CD4-positive, alpha-beta memory T cell (primary cell): Measurements from ENCODE around the gene KRTAP10-2. TPM values are rescaled to one million over a fixed set of nuclear protein-coding genes. Genes with fewer than 3 reads are reported as not detected.

ENCODE experiments used
- CTCF ChIA-PET: fragments of 350-600 bp; sonication (Branson Sonifier 250); formaldehyde crosslinking; loops from one replicate; lab custom pipeline; 2021; ENCODE audit warnings: inconsistent platforms; ENCODE audit not compliant: partially characterized antibody; lab: Charles Lee
- POLR2A ChIA-PET: fragments of 350-600 bp; sonication (Branson Sonifier 250); formaldehyde crosslinking; loops from one replicate; lab custom pipeline; 2021; ENCODE audit not compliant: partially characterized antibody; lab: Charles Lee
- DNase-seq, 5 donors: peaks; one replicate each; pipeline versions ENCODE4 v3.0.0 to v3.0.0-alpha.2; 2020 to 2022; ENCODE audit warnings: mixed read lengths in 1 of 5
- H3K27ac ChIP-seq: one replicate; pipeline ENCODE4 v1.7.0; 2013; ENCODE audit warnings: low read depth, low read length
- H3K27me3 ChIP-seq: 2 replicates; pipeline ENCODE4 v1.7.0; 2013; ENCODE audit warnings: mild to moderate bottlenecking, low read length, moderate library complexity; ENCODE audit not compliant: insufficient read depth
- H3K36me3 ChIP-seq: 2 replicates; pipeline ENCODE4 v1.7.0; 2013; ENCODE audit warnings: mild to moderate bottlenecking, low read length, moderate library complexity; ENCODE audit not compliant: insufficient read depth
- H3K4me1 ChIP-seq: 2 replicates; pipeline ENCODE4 v1.7.0; 2013; ENCODE audit warnings: mild to moderate bottlenecking, low read length, moderate library complexity; ENCODE audit not compliant: insufficient read depth
- H3K4me3 ChIP-seq, 2 donors: one replicate each; pipeline ENCODE4 v1.7.0; 2013; ENCODE audit warnings: low read length in 2 of 2, mild to moderate bottlenecking in 1 of 2
- H3K9me3 ChIP-seq, 2 donors: one replicate each; pipeline ENCODE4 v1.7.0; 2013; ENCODE audit warnings: low read length in 2 of 2, control low read depth in 1 of 2; ENCODE audit not compliant: control insufficient read depth in 1 of 2
- H3K27ac Mint-ChIP-seq, 7 donors: one replicate each; pipeline ENCODE4 v1.8.0; 2020 to 2021; ENCODE audit warnings: mixed read lengths in 7 of 7, mild to moderate bottlenecking in 6 of 7, inconsistent platforms in 3 of 7, moderate library complexity in 3 of 7
- H3K27me3 Mint-ChIP-seq, 2 donors: one replicate each; pipeline ENCODE4 v1.8.0; 2020 to 2021; ENCODE audit warnings: mixed read lengths in 2 of 2
- H3K36me3 Mint-ChIP-seq, 2 donors: one replicate each; pipeline ENCODE4 v1.8.0; 2020 to 2021; ENCODE audit warnings: mixed read lengths in 2 of 2, inconsistent platforms in 1 of 2, mild to moderate bottlenecking in 1 of 2
- H3K4me1 Mint-ChIP-seq, 4 donors: one replicate each; pipeline ENCODE4 v1.8.0; 2020 to 2021; ENCODE audit warnings: mixed read lengths in 4 of 4, mild to moderate bottlenecking in 1 of 4
- H3K4me3 Mint-ChIP-seq, 8 donors: one replicate each; pipeline ENCODE4 v1.8.0; 2020 to 2021; ENCODE audit warnings: mixed read lengths in 8 of 8, mild to moderate bottlenecking in 7 of 8, moderate library complexity in 6 of 8, inconsistent platforms in 3 of 8
- H3K9me3 Mint-ChIP-seq, 8 donors: one replicate each; pipeline ENCODE4 v1.8.0; 2020 to 2021; ENCODE audit warnings: mixed read lengths in 8 of 8, mild to moderate bottlenecking in 5 of 8, inconsistent platforms in 3 of 8, moderate library complexity in 1 of 8
- intact Hi-C: fragments of 100-400 bp; cut with micrococcal nuclease; formaldehyde crosslinking; loops from one replicate; pipeline ENCODE4 v1.15.1; 2023
- polyA plus RNA-seq, 2 donors: library from polyadenylated mRNA; unstranded; fragments of 300-500 nt; fragmentation: Illumina TruSeq; gene quantifications; one replicate each; pipeline ENCODE4 v1.2.3, GENCODE V29; 2021
- total RNA-seq, 2 experiments: library from RNA; stranded (reverse); gene quantifications; one replicate each; pipeline ENCODE4 v1.2.3, GENCODE V29; 2021

Gene KRTAP10-2
- total and polyA plus RNA-seq, 4 experiments from 2014 or later = not detected

- Mint-ChIP-seq H3K4me3 (no peak overlapping the region), H3K36me3 (no peaks in the 10 kb centered on the region), H3K27ac (no peak overlapping the region), H3K9me3 (no peaks in the 10 kb centered on the region), H3K4me1 (no peaks in the 10 kb centered on the region), H3K27me3 (no peaks in the 10 kb centered on the region)
- H3K9me3 ChIP-seq = no peaks in the 10 kb centered on the region
- no peak for DNase-seq
- H3K27me3 ChIP-seq = no peaks in the 10 kb centered on the region
- POLR2A ChIA-PET = interaction anchor here (0.7 kb wide), 1 partner anchor 24 kb away, joined by 3 read pairs; no protein-coding TSS in a partner anchor
- no peak overlapping the region for H3K4me3 ChIP-seq
- H3K4me1 ChIP-seq = no peaks in the 10 kb centered on the region
- CTCF ChIA-PET = no interaction called here
- H3K36me3 ChIP-seq = no peaks in the 10 kb centered on the region
- no peak overlapping the region for H3K27ac ChIP-seq
- intact Hi-C loops = no loop called here
Measured at GRCh38 chr21:44523567-44524413, 27.5 kb downstream of the KRTAP10-2 start.

- peaks cover 0 to 1% (median 0%) of the 10 kb centered on the region in 4 donors for H3K4me1 Mint-ChIP-seq
- no peaks in the 10 kb centered on the region for H3K36me3 Mint-ChIP-seq
- Histone ChIP-seq H3K27me3 (no peaks in the 10 kb centered on the region), H3K9me3 (no peaks in the 10 kb centered on the region), H3K4me1 (no peaks in the 10 kb centered on the region), H3K36me3 (no peaks in the 10 kb centered on the region), H3K4me3 (no peak overlapping the region), H3K27ac (no peak overlapping the region)
- CTCF ChIA-PET = no interaction called here
- H3K27me3 Mint-ChIP-seq = no peaks in the 10 kb centered on the region
- no peak for DNase-seq
- POLR2A ChIA-PET = no interaction called here
- no peak overlapping the region for H3K27ac Mint-ChIP-seq
- no peaks in the 10 kb centered on the region for H3K9me3 Mint-ChIP-seq
- no peak overlapping the region for H3K4me3 Mint-ChIP-seq
- intact Hi-C loops = no loop called here
Measured at GRCh38 chr21:44522753-44523204, 28.5 kb downstream of the KRTAP10-2 start.

GRCh38 chr21:44521928-44522752 lies 29.2 kb downstream of the KRTAP10-2 start:
- Mint-ChIP-seq H3K9me3 (no peaks in the 10 kb centered on the region), H3K4me1 (peaks cover 0 to 2% (median 0%) of the 10 kb centered on the region in 4 donors), H3K4me3 (no peak overlapping the region), H3K27me3 (no peaks in the 10 kb centered on the region), H3K36me3 (no peaks in the 10 kb centered on the region), H3K27ac (peak overlapping the region in 1 of 7 donors; percentile 18)
- Histone ChIP-seq H3K4me1 (no peaks in the 10 kb centered on the region), H3K27ac (no peak overlapping the region), H3K27me3 (no peaks in the 10 kb centered on the region), H3K36me3 (no peaks in the 10 kb centered on the region), H3K4me3 (no peak overlapping the region), H3K9me3 (no peaks in the 10 kb centered on the region)
- POLR2A ChIA-PET = no interaction called here
- intact Hi-C loops = no loop called here
- CTCF ChIA-PET = interaction anchor here (1.9 kb wide), 1 partner anchor 12 kb away, joined by 7 read pairs; no protein-coding TSS in a partner anchor
- DNase-seq = no peak

GRCh38 chr21:44521301-44521927 lies 29.9 kb downstream of the KRTAP10-2 start:
- Histone ChIP-seq H3K4me3 (no peak overlapping the region), H3K9me3 (no peaks in the 10 kb centered on the region), H3K4me1 (no peaks in the 10 kb centered on the region), H3K36me3 (no peaks in the 10 kb centered on the region), H3K27ac (no peak overlapping the region), H3K27me3 (no peaks in the 10 kb centered on the region)
- ChIA-PET CTCF (interaction anchor here (1.9 kb wide), 1 partner anchor 11 kb away, joined by 7 read pairs; no protein-coding TSS in a partner anchor), POLR2A (no interaction called here)
- peaks cover 0 to 2% (median 0%) of the 10 kb centered on the region in 4 donors for H3K4me1 Mint-ChIP-seq
- no peaks in the 10 kb centered on the region for H3K27me3 Mint-ChIP-seq
- no peak overlapping the region for H3K4me3 Mint-ChIP-seq
- no peaks in the 10 kb centered on the region for H3K9me3 Mint-ChIP-seq
- intact Hi-C loops = no loop called here
- peak overlapping the region in 1 of 7 donors; percentile 18 for H3K27ac Mint-ChIP-seq
- H3K36me3 Mint-ChIP-seq = no peaks in the 10 kb centered on the region
- DNase-seq = no peak

- Mint-ChIP-seq H3K4me1 (peaks cover 0 to 2% (median 0%) of the 10 kb centered on the region in 4 donors), H3K9me3 (no peaks in the 10 kb centered on the region), H3K36me3 (no peaks in the 10 kb centered on the region), H3K27me3 (no peaks in the 10 kb centered on the region), H3K27ac (no peak overlapping the region), H3K4me3 (no peak overlapping the region)
- intact Hi-C loops = no loop called here
- Histone ChIP-seq H3K4me3 (no peak overlapping the region), H3K27ac (no peak overlapping the region), H3K27me3 (no peaks in the 10 kb centered on the region), H3K36me3 (no peaks in the 10 kb centered on the region), H3K9me3 (no peaks in the 10 kb centered on the region), H3K4me1 (no peaks in the 10 kb centered on the region)
- CTCF ChIA-PET = interaction anchor here (1.9 kb wide), 1 partner anchor 10 kb away, joined by 7 read pairs; no protein-coding TSS in a partner anchor
- POLR2A ChIA-PET = no interaction called here
- DNase-seq = no peak
Measured at GRCh38 chr21:44520326-44521300, 30.7 kb downstream of the KRTAP10-2 start.
